CD4-positive, alpha-beta T cell treated with Interferon gamma for 1 hour (primary cell): Measurements from ENCODE around the gene CFAP92.
"Not testable (repeated sequence)": the region's sequence is repeated elsewhere in the genome, so short reads cannot be mapped to it uniquely, and the experiment has no call there.

Experiments
- DNase-seq: peaks from one replicate; pipeline ENCODE4 v3.0.0-alpha.2; 2020

Gene CFAP92

DNA sequence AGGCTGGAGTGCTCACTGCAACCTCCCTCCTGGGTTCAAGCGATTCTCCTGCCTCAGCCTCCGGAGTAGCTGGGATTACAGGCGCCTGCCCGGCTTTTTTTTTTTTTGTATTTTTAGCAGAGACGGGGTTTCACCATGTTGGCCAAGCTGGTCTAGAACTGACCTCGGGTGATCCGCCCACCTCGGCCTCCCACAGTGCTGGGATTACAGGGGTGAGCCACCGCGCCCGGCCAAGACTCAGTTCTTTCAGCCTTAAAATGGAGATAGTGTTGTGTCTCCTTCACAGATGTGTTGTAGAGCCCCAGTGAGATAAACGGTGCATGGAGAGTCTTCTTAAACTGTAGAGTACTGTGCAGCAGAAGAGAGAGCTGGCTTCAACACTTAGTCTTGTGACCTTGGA, 113.4 kb downstream of the CFAP92 start:
- not testable (repeated sequence) for DNase-seq

DNA sequence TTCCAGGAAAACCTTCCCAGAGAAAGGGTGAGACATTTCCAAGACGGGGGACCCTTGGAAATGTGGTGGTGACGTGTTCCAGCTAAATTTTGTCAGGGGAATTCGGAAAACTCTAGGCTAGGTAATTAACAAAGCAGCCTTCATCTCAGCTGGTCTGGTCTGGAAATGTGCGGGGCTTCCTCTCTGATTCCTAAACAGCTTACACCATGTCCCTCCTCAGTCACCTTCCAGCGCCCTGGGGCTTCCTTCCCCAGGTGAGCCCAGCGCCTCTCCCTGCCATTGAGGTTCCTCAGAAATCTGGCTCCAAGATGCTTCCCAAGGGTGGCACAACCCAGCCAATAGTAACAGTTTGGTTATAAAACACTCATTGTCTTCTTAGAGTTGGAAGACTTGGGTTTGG, 113.9 kb downstream of the CFAP92 start:
- DNase-seq: no peak

DNA sequence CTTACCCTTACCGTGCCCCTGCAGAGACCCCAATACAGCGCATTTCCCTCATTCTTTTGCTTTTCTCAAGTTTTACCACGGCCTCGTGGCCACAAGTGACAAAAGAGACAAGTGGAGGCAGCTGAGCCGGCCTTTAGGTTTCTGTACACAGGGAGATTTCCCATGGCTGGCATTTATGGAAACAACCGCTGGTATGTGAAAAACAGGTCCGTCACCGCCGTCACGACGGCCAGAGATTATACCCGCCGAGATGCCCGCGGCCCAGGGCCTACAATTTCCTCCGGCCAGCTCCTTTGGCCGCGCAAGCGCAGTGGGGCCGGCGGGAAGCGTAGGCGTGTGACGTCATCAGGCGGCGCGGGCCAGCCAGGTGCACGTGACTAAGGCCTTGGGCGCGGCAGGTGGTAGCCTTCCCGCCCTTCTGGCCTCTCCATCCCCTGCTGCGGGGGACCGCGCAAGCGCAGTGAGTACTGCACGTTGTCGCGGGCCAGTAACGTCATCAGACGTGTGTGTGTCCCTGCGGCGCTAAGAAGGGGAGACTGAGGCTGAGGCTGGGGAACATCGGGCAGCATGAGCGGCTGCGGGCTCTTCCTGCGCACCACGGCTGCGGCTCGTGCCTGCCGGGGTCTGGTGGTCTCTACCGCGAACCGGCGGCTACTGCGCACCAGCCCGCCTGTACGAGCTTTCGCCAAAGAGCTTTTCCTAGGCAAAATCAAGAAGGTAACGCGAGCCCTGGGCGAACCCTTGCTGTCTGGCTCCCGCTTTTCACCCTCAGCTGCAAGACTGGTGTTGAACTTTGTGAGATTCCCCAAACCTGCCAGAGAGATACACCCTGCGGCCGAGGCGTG, 114.5 kb downstream of the CFAP92 start, which contains the start of gene ACAD9:
Gene ACAD9 (plus strand): TSS at position 496 of the 845 bp plus-strand sequence. CDS start 72 bp downstream, at position 568.
- DNase-seq: peak; percentile 98

DNA sequence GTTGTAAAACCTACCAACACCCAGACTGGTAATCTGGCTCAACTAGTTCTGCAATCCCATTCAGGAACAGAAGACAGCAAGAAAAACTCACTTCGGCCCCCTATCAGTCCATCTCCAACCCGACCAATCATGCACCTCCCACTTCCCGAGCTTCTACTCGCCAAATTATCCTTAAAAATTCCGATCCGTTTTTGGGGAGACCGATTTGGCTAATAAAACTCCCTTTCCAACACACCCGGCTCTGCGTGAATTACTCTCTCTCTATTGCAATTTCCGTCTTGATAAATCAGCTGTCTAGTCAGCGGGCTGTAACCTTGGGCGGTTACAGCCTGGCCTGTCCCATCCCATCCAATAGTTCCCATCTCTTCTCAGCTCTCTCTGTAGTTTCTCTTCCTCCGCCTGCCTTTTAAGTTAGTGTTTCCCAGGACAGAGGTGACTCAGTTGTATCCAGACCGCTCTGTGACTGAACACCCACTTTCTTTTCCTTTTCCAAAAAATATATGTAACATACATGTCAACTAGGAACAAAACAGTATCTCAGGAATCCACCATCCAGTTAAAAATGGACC, 115.2 kb downstream of the CFAP92 start:
- peak; percentile 21 for DNase-seq

DNA sequence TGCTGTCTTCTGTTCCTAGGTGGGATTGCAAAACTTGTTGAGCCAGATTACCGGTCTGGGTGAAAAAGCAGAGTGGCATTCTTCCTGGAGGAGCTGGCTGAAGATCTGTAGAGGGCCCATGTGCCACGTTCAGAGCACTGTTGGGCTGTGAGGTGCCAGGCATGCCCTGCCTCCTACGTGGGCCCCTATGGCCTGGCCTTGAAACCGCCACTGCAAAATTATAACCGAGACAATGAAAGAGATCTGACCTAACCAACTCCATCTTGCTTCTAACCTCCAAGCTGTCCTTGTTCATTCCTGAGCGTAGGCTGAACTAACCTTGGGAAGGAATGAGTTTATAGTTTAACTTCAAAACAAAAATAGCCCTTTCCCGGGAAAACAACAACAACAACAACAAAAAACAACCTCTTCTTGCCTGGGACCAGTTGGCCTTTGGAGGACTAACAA, 115.8 kb downstream of the CFAP92 start:
- DNase-seq: no peak

DNA sequence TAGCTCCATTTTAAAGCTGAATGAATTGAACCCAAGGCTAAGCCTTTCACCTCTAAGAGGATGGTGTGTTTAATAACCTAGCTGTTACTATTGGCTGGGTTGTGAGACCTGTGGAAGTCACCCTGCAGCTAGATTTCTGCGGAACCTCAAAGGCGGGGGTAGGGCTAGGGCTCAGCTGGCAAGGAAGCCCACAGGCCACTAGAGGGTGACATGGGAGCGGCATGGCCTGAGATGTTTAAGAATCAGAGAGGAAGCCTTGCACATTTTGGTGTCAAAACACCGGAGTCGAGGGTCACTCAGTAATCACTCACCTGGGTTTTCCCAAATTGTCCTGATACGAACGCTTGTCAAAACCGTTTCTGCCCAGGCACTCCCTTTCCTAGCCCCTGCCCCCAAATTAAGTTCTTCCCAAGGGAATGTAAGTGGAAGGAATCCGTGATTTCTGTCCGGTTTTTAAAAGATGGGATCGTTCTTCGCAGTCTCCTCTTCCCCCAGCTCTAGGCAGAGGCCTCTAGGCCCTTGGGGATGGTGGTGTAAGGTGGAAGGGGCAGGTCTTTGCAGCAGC, 118.2 kb downstream of the CFAP92 start:
- peak; percentile 67 for DNase-seq

DNA sequence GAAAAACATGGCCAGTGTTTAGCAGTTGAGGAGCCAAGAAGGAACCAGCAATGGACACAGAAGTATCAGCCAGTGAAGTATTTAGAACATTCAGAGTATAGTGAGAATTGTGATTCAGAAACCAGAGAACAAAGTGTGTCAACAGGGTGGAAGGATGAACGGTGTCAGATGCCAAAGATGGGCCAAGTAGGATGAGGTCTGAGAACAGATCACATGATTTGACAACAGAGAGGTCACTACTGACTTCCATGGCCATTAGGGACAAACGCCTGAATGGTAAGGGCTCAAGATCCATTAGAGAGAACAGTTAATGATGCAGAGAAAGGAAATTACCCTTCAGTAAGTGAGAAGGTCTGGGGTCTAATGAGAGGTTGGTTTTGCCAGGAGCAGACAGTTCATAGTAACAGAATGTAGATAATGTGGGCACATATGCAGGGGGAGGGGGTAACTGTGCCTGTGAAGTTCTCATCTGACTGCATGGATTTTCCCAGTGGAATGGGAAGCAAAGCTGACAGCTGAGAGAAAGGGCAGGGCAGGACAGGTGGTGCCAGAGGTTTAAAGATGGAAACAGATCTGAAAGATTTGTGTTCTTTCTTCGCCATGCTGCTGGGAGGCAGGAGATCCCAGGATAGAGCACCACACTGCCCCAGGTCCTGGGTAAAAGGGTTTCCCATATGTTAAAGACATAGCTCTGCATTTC, 119.2 kb downstream of the CFAP92 start:
- no peak for DNase-seq

DNA sequence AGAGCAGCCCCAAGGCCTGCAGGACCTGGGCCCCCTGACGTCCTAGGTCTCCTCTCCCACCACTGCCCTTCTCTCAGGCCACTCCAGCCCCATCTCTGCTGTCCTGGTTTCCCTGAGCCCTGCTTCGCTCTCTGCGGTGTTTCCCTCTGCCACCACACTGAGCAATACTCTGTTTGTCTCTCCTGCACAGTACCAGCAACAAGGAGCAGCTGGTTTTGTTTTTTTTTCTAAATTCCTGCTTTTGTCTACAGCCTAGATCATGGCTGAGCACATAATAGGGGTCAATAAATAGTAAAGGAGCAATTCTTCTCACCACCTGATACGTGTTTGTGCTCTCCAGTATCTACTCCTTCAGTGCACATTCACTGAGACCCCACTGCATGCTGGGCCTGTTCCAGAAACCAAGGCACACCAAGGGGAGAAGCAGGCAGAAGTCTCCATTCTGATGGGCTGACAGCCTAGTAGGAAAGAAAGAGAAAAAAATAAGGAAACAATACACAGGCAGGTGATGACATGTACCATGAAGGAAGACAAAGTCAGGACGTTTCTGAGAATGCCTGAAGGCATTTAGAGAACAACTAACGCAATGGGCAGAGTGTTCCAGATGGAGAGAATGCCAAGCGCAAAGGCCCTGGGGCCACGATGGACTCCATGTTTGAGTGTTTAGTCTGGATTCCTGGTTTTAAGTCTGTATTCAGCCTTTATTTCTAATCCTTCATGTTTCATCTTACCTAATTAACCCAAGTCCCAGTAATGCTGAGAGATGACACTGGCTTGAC, 120.4 kb downstream of the CFAP92 start:
- no peak for DNase-seq

DNA sequence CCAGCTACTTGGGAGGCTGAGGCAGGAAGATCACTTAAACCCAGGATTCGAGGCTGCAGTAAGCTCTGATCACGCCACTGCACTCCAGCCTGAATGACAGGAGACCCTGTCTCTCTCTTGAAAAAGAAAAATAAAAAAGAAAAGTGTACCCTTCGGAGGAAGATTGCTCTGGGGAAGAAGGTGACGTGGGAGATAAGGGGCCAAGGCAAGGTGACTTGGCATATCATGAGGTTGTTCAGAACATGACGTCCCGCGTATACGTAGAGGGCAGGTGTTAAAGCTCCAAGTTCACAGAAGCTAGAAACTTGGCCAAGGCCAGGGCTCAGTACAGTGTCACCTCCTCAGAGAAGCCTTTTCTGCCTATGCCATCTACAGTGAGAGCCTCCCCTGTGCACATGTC, 121.1 kb downstream of the CFAP92 start:
- no peak for DNase-seq

DNA sequence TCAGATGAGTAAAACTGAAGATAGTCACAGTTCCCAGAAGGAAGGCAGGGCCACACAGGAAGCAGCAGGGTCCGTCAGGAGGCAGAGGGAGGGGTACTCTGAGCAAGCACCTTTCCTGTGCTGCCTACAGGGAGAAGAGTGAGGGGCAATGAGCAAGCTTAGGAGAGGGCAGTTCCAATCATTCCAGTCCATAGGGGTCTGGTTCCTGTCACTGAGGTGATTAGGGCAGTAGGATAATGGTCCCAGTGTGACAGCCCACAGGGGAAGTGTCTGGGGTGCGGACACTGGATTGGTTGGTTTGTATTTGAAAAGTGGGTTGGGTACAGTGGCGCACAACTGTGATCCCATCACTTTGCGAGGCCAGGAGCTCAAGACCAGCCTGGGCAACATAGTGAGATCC, 121.6 kb downstream of the CFAP92 start:
- no peak for DNase-seq

DNA sequence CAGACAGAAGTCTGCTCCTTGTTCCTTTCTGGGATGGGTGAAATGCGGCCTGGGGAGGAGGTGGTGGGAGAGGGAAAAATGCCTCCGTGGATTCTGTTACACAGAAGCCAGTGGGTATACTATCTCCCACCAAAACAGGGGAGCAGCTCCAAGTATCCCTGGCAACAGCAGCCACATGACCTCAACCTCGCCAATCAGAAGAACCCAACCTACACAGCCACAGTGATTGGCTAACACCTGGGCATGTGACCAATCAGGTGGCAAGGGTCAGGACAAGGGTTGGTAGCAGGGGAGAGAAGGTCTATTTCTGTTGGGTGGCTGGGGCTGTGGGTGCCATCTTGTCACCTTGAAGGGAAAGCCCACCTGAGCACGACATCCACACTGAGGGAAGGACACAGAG, 123.5 kb downstream of the CFAP92 start:
- DNase-seq: no peak

DNA sequence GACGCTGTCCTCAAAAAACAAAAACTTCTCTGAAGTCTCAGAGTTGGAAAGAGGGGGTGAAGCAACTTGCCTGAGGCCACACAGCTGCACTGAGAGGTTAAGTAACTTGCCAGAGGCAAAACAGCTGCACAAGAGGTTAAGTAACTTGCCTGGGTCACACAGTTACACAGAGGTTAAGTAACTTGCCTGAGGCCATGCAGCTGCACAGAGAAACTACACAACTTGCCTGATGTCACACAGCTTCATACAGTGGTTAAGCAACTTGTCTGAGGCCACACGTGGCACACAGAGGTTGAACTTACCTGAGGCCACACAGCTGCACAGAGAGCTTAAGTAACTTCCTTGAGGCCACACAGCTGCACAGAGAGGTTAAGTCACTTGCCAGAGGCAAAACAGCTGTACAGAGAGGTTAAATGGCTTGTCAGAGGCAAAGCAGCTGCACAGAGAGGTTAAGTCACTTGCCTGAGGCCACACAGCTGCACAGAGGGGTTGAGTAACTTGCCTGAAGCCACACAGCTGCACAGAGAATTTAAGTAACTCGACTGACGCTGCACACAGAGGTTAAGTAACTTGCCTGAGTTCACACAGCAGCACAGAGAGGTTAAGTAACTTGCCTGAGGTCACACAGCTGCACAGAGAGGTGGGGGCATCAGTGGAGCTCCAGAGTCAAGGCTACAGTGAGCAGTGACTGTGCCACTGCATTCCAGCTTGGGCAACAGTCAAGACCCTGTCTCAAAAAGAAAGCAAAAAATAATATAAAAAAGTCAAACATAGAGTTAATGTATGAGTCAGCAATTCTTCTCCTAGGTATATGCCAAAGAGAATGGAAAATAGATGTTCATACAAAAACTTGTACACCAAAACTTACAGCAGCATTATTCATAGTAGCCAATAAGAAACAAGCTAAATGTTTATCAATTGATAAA, 126.4 kb downstream of the CFAP92 start:
- DNase-seq: no peak

DNA sequence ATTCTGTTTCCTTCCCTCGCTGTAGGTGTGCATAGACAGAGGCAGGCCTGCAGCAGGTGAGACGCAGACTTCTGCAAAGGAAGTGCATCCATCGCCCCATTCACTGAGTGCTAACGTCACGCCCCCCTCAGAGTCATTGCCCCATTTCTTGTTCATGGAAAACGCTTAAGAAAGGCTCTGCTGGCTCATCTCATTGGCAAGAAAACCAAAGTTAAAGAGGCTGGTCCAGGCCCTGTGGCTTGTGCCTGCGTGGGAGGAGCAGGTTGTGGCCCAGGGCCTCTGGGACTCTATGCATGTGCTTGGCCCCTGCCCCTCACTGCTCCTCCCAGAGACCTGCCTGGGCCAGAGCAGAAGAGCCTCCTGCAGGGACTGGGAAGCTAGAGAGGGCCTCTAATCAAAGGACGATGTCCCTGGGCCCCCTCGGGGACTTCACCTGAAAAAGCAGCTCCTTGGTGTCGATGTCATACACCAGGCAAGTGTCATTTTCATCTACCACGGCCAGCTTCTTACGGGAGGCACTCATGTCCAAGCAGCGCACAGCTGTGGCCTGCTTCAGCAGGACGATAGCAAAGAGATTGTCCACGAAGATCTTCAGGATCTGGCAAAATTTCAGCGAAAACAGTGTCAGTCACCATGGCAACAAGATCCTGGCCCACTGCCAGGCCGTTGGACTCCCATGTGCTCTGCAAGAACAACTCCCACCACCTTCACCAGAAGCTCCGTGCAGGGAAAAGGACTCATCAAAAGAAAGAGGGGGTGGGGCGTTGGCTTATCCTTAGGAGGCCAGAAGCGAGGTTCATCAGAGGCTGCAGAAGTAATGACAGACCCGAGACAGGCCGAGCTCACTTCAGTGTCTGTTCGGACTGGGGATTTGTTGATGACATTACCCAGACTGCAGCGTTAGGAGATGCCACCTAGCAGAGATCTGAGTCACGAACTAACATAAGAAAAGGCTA, 128.7 kb downstream of the CFAP92 start:
- not testable (repeated sequence) for DNase-seq

DNA sequence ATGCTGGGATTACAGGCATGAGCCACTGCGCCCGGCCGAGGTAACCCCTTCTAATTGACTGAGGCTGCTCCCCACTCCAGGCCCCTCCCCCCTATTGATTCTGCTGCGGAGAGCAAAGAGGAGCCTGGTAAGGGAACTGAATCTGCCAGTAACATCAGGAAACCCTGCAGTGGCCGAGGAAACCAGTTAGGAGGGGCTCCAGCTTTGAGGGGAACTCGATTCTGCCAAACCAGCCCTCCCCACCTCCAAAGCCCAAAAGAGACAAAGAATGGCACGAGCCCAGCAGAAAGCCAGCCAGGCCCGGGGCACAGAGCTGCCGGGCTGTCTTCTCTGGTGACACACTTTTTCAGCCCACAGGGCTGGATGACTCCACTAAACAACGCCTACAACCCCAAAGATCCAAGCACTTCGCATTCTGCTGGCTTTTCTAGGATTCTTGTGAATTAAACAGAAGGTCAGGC, 129.5 kb downstream of the CFAP92 start:
- no peak for DNase-seq

DNA sequence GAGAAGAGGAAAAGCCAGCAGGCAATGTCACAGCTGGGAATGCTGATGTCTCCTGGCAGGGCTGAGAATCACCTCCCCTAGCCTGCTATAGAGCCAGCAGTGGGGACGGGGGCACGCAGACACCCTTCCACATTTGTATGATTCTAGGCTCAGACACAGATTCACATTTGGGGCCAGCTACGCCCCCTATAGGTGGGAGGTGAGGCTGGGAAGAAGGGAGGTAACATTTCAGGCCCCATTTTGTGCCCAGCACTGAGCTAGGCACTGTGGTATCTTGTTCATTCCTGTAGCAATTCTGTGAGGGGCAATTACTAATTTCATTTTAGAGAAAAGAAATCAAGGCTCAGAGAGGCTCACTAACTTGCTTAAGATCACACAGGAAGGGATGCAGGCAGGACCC, 130.3 kb downstream of the CFAP92 start:
- no peak for DNase-seq

DNA sequence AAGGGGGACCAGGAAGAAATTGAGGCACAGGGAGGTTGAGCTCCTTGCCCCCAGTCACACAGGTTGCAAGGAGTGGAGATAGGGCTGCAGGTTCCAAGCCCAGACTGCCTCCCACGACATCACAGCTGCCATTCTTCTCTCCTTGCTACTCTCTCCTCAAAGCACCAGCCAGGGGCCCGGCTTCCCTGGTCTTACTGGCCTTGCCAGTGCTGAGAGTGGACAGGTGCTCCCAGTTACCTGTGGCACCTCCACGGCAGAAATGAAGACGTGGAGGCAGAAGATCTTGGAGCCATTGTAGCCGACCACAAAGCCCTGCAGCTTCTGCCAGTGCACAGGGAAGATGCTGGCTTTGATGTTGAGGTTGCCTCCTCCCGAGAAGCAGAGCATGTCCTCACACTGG, 132.4 kb downstream of the CFAP92 start:
- no peak for DNase-seq
